HG02759 (cell line): ENCODE data around the gene RPS6KA2.
"Not testable (repeated sequence)": the region's sequence is repeated elsewhere in the genome, so short reads cannot be mapped to it uniquely, and the experiment has no call there.

Source experiments
- ATAC-seq: cut with Tn5 transposase; IDR thresholded peaks from one replicate; pipeline ENCODE4 v1.9.1; 2021; ENCODE audit warnings: mild to moderate bottlenecking, moderate library complexity; ENCODE audit not compliant: unreplicated experiment

RPS6KA2 gene

GRCh38 chr6:166558156-166559005 lies 68.7 kb downstream of the RPS6KA2 start:
- ATAC-seq = no peak

- no peak for ATAC-seq
Observed at GRCh38 chr6:166556863-166557322, 70.2 kb downstream of the RPS6KA2 start.

- no peak for ATAC-seq
Observed at GRCh38 chr6:166556336-166556735, 70.7 kb downstream of the RPS6KA2 start.

- no peak for ATAC-seq
Observed at GRCh38 chr6:166555086-166555485, 72.0 kb downstream of the RPS6KA2 start.

GRCh38 chr6:166554316-166554715 lies 72.7 kb downstream of the RPS6KA2 start:
- no peak for ATAC-seq

- no peak for ATAC-seq
Observed at GRCh38 chr6:166553563-166554271, 73.3 kb downstream of the RPS6KA2 start.

- ATAC-seq = no peak
Observed at GRCh38 chr6:166552600-166552999, 74.5 kb downstream of the RPS6KA2 start.

GRCh38 chr6:166551754-166552495 lies 75.1 kb downstream of the RPS6KA2 start:
- ATAC-seq = no peak

- no peak for ATAC-seq
Observed at GRCh38 chr6:166546653-166547052, 80.4 kb downstream of the RPS6KA2 start.

GRCh38 chr6:166545156-166546034 lies 81.7 kb downstream of the RPS6KA2 start:
- no peak for ATAC-seq

- no peak for ATAC-seq
Observed at GRCh38 chr6:166544296-166544605, 82.8 kb downstream of the RPS6KA2 start.

- no peak for ATAC-seq
Observed at GRCh38 chr6:166543603-166544295, 83.3 kb downstream of the RPS6KA2 start.

- ATAC-seq = no peak
Observed at GRCh38 chr6:166542580-166542912, 84.5 kb downstream of the RPS6KA2 start.

- no peak for ATAC-seq
Observed at GRCh38 chr6:166541876-166542579, 85.0 kb downstream of the RPS6KA2 start.

- peak; percentile 5 for ATAC-seq
Observed at GRCh38 chr6:166541366-166541765, 85.7 kb downstream of the RPS6KA2 start.

- peak; percentile 92 for ATAC-seq
Observed at GRCh38 chr6:166540631-166541331, 86.3 kb downstream of the RPS6KA2 start.

- no peak for ATAC-seq
Observed at GRCh38 chr6:166539543-166539942, 87.5 kb downstream of the RPS6KA2 start.

- ATAC-seq = not testable (repeated sequence)
Observed at GRCh38 chr6:166539011-166539385, 88.1 kb downstream of the RPS6KA2 start.
